Transverse colon (tissue), 3 donors: ENCODE data around the gene SETD3.

Experiments
- EP300 ChIP-seq: sonication (generic); formaldehyde crosslinking; IDR thresholded peaks from one replicate; pipeline ENCODE4 v1.6.1; 2017; ENCODE audit warnings: antibody characterized with exemption, low read depth
- TF ChIP-seq, protein P1 (sequence below), 5 experiments: fragments of 200-600 bp in 3 of 5; fragments of 450-650 bp in 2 of 5; sonication (generic) in 3 of 5; IDR thresholded peaks; 1 replicate in 2 of 5; 2 replicates in 3 of 5; pipeline ENCODE4 v1.5.1; 2016 to 2017; ENCODE audit warnings: antibody characterized with exemption in 5 of 5, inconsistent platforms in 3 of 5, mild to moderate bottlenecking in 2 of 5, moderate library complexity in 1 of 5

GRCh38 chr14:99467336-99468078 is 13.2 kb downstream of the SETD3 start:
- TF ChIP-seq, protein P1, sequence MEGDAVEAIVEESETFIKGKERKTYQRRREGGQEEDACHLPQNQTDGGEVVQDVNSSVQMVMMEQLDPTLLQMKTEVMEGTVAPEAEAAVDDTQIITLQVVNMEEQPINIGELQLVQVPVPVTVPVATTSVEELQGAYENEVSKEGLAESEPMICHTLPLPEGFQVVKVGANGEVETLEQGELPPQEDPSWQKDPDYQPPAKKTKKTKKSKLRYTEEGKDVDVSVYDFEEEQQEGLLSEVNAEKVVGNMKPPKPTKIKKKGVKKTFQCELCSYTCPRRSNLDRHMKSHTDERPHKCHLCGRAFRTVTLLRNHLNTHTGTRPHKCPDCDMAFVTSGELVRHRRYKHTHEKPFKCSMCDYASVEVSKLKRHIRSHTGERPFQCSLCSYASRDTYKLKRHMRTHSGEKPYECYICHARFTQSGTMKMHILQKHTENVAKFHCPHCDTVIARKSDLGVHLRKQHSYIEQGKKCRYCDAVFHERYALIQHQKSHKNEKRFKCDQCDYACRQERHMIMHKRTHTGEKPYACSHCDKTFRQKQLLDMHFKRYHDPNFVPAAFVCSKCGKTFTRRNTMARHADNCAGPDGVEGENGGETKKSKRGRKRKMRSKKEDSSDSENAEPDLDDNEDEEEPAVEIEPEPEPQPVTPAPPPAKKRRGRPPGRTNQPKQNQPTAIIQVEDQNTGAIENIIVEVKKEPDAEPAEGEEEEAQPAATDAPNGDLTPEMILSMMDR (IDR thresholded peaks at IDR 0.05) = no peak
- no peak for TF ChIP-seq EP300
